HL-60 (cell line): ENCODE results near the gene TMEM25.

Experiments
- DNase-seq, 2 experiments: peaks; one replicate each; pipeline ENCODE4 v3.0.0-alpha.2; 2010 to 2020; ENCODE audit warnings: low read depth in 1 of 2, low spot score in 1 of 2
- H3K27ac ChIP-seq: fragments of 250-450 bp; sonication (Bioruptor Pico); replicated peaks from 2 replicates; pipeline ENCODE4 v1.5.1; 2020; ENCODE audit warnings: mild to moderate bottlenecking, moderate library complexity
- H3K27me3 ChIP-seq: fragments of 250-450 bp; sonication (Bioruptor Pico); 2 replicates; pipeline ENCODE4 v1.5.1; 2021; ENCODE audit warnings: mild to moderate bottlenecking, moderate library complexity; ENCODE audit not compliant: insufficient read depth, poor library complexity, severe bottlenecking
- H3K4me3 ChIP-seq: replicated peaks from 2 replicates; pipeline ENCODE4 v1.5.1; 2011; ENCODE audit warnings: mild to moderate bottlenecking, control low read depth, low read length; ENCODE audit not compliant: insufficient read depth
- CTCF ChIP-seq: IDR thresholded peaks from one replicate; pipeline ENCODE4 v1.5.1; 2011; ENCODE audit warnings: low read length, control low read depth, inconsistent platforms; ENCODE audit not compliant: insufficient read depth
- GABPA ChIP-seq: IDR thresholded peaks from 2 replicates; pipeline ENCODE4 v1.6.1; 2012; ENCODE audit warnings: low read depth
- POLR2AphosphoS5 ChIP-seq: IDR thresholded peaks from 2 replicates; pipeline ENCODE4 v1.6.1; 2012; ENCODE audit warnings: low read depth
- REST ChIP-seq: IDR thresholded peaks from 2 replicates; pipeline ENCODE4 v1.6.1; 2012; ENCODE audit warnings: low read depth; ENCODE audit not compliant: insufficient replicate concordance
- SPI1 ChIP-seq: IDR thresholded peaks from 2 replicates; pipeline ENCODE4 v1.6.1; 2012; ENCODE audit warnings: low read depth, mild to moderate bottlenecking, borderline replicate concordance

The TMEM25 gene

GRCh38 chr11:118488480-118489109 lies 42.4 kb upstream of the TMEM25 start:
- no peaks in the 10 kb centered on the region for H3K27me3 ChIP-seq
- no peak overlapping the region for H3K27ac ChIP-seq
- H3K4me3 ChIP-seq: no peak overlapping the region
- TF ChIP-seq REST (no peak), CTCF (peak; percentile 54)
- DNase-seq: peak; percentile 44 to 74

DNA sequence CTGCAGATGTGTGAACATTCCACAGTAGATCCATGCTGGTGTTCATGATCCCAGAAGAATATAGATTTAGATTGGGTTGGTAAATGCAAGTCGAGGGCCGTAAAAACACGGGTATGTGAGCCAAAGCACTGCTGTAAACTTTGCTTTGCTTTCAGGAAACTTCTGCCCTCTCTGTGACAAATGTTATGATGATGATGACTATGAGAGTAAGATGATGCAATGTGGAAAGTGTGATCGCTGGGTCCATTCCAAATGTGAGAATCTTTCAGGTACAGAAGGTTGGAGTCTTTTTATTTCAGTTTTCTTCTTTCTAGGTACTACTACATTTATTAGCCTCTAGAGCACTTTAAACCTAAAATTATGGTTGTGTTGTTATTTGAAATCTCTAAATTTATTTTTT lies 40.0 kb upstream of the TMEM25 start:
- Histone ChIP-seq H3K27ac (no peak overlapping the region), H3K27me3 (no peaks in the 10 kb centered on the region), H3K4me3 (no peak overlapping the region)
- TF ChIP-seq GABPA (no peak), POLR2AphosphoS5 (no peak), SPI1 (no peak), REST (no peak), CTCF (no peak)
- DNase-seq: no peak

DNA sequence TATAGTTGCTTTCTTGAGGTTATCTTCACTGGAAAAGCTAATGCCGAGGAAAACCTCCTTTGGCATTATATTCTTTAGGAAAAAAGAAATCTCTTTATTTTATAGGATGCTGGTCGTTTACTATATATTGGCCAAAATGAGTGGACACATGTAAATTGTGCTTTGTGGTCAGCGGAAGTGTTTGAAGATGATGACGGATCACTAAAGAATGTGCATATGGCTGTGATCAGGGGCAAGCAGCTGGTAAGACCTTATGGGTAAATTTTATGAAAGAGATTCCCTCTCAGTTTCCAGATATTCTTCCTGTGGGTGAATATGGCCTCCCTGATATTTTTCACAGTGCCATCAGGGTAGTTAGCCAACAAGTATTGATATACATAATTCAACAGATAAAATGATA lies 33.2 kb upstream of the TMEM25 start:
- Histone ChIP-seq H3K27ac (no peak overlapping the region), H3K4me3 (no peak overlapping the region), H3K27me3 (no peaks in the 10 kb centered on the region)
- no peak for DNase-seq
- TF ChIP-seq CTCF (no peak), GABPA (no peak), SPI1 (no peak), POLR2AphosphoS5 (no peak), REST (no peak)
